ENCODE measurements around the gene RCBTB2.

GRCh38 chr13:48571126-48571913 is 38.4 kb upstream of the RCBTB2 start:
- TF ChIP-seq, protein P1, sequence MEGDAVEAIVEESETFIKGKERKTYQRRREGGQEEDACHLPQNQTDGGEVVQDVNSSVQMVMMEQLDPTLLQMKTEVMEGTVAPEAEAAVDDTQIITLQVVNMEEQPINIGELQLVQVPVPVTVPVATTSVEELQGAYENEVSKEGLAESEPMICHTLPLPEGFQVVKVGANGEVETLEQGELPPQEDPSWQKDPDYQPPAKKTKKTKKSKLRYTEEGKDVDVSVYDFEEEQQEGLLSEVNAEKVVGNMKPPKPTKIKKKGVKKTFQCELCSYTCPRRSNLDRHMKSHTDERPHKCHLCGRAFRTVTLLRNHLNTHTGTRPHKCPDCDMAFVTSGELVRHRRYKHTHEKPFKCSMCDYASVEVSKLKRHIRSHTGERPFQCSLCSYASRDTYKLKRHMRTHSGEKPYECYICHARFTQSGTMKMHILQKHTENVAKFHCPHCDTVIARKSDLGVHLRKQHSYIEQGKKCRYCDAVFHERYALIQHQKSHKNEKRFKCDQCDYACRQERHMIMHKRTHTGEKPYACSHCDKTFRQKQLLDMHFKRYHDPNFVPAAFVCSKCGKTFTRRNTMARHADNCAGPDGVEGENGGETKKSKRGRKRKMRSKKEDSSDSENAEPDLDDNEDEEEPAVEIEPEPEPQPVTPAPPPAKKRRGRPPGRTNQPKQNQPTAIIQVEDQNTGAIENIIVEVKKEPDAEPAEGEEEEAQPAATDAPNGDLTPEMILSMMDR (IDR thresholded peaks at IDR 0.05) = no peak
- no peak for TF ChIP-seq POLR2A (IDR thresholded peaks at IDR 0.05)
